K562 (cell line): ENCODE results near the gene RGS3. TPM values are rescaled to one million over a fixed set of nuclear protein-coding genes. Genes with fewer than 3 reads are reported as not detected.

Source experiments
- ATF7 ChIP-seq: fragments of 450-650 bp; IDR thresholded peaks from 2 replicates; pipeline ENCODE4 v1.7.1; 2014; ENCODE audit warnings: mild to moderate bottlenecking, moderate library complexity
- CTCF ChIP-seq, 3 experiments: IDR thresholded peaks in 2 of 3; conservative IDR thresholded peaks in 1 of 3; 2 replicates each; pipeline ENCODE4 v1.5.1; 2011 to 2012; ENCODE audit warnings: low read length in 3 of 3, mild to moderate bottlenecking in 3 of 3, control low read depth in 2 of 3, improper control_type of control experiment in 1 of 3, inconsistent platforms in 1 of 3, low read depth in 1 of 3, mixed read lengths in 1 of 3, moderate library complexity in 1 of 3; ENCODE audit not compliant: insufficient read depth in 2 of 3
- ESRRA ChIP-seq: fragments of 450-650 bp; IDR thresholded peaks from 2 replicates; pipeline ENCODE4 v1.6.1; 2014; ENCODE audit warnings: low read depth, mild to moderate bottlenecking, moderate library complexity, borderline replicate concordance
- HMBOX1 ChIP-seq: sonication (generic); IDR thresholded peaks from 2 replicates; pipeline ENCODE4 v1.6.1; 2016
- IRF1 ChIP-seq: sonication (generic); formaldehyde crosslinking; IDR thresholded peaks from 2 replicates; pipeline ENCODE4 v1.8.0; 2022; ENCODE audit warnings: missing genetic modification reagents, mild to moderate bottlenecking, borderline replicate concordance
- KAT7 ChIP-seq: sonication (generic); formaldehyde crosslinking; IDR thresholded peaks from 2 replicates; pipeline ENCODE4 v1.8.0; 2022; ENCODE audit warnings: missing genetic modification reagents, mild to moderate bottlenecking, borderline replicate concordance
- KLF6 ChIP-seq: fragments of 250-450 bp; sonication (Bioruptor Pico); IDR thresholded peaks from 2 replicates; pipeline ENCODE4 v1.4.0; 2020; ENCODE audit warnings: mild to moderate bottlenecking, moderate library complexity, borderline replicate concordance
- L3MBTL2 ChIP-seq: fragments of 450-650 bp; IDR thresholded peaks from 2 replicates; pipeline ENCODE4 v1.6.1; 2016; ENCODE audit warnings: mild to moderate bottlenecking, moderate library complexity
- MEIS2 ChIP-seq: fragments of 450-650 bp; IDR thresholded peaks from 2 replicates; pipeline ENCODE4 v1.6.1; 2014; ENCODE audit warnings: mild to moderate bottlenecking; ENCODE audit not compliant: partially characterized antibody
- NBN ChIP-seq: fragments of 450-650 bp; IDR thresholded peaks from 2 replicates; pipeline ENCODE4 v1.6.1; 2016; ENCODE audit warnings: low read depth, mild to moderate bottlenecking
- PBX2 ChIP-seq, 2 experiments: IDR thresholded peaks in 1 of 2; conservative IDR thresholded peaks in 1 of 2; 2 replicates each; pipeline ENCODE4 v1.6.1; 2016; ENCODE audit warnings: low read depth in 2 of 2, mild to moderate bottlenecking in 1 of 2, missing compliant biosample characterization in 1 of 2, missing genetic modification characterization in 1 of 2, moderate library complexity in 1 of 2
- RBFOX2 ChIP-seq: fragments of 200-400 bp; formaldehyde crosslinking; IDR thresholded peaks from 2 replicates; pipeline ENCODE4 v1.6.1; 2017; ENCODE audit warnings: low read depth, mild to moderate bottlenecking, low read length, moderate library complexity
- TEAD1 ChIP-seq, 2 experiments: fragments of 450-650 bp in 1 of 2; sonication (generic) in 1 of 2; formaldehyde crosslinking; IDR thresholded peaks; 2 replicates each; pipeline versions ENCODE4 v1.4.0 to v1.8.0; 2020 to 2022; ENCODE audit warnings: mild to moderate bottlenecking in 2 of 2, missing genetic modification reagents in 1 of 2
- USF1 ChIP-seq: sonication (generic); formaldehyde crosslinking; IDR thresholded peaks from 2 replicates; pipeline ENCODE4 v1.9.0; 2022; ENCODE audit warnings: mild to moderate bottlenecking, missing genetic modification reagents
- YBX1 ChIP-seq: fragments of 450-650 bp; IDR thresholded peaks from 2 replicates; pipeline ENCODE4 v1.7.1; 2016; ENCODE audit warnings: mild to moderate bottlenecking
- ZNF280B ChIP-seq: fragments of 250-450 bp; sonication (Bioruptor Pico); IDR thresholded peaks from 2 replicates; pipeline ENCODE4 v1.5.1; 2021; ENCODE audit warnings: mild to moderate bottlenecking
- polyA plus RNA-seq, 8 experiments: library from polyadenylated mRNA; depleted of rRNA in 4 of 8; stranded (reverse) in 5 of 8; unstranded in 3 of 8; fragments of >200 nt; fragmentation: Nextera tagmentation in 2 of 8; fragmentation: Illumina TruSeq in 1 of 8; extraction: Ambion mirVana in 2 of 8; extraction: Trizol in 1 of 8; gene quantifications; 2 replicates each; pipeline versions ENCODE4 v1.2.1 to v1.2.3, GENCODE V29; 2011 to 2014; ENCODE audit warnings: inconsistent platforms in 1 of 8, missing spikeins in 1 of 8
- total RNA-seq, 7 experiments: library from RNA; depleted of rRNA in 6 of 7; stranded (reverse); fragments of >200 nt in 6 of 7; fragmentation: Illumina TruSeq in 2 of 7; extraction: Trizol in 2 of 7; gene quantifications; 2 replicates each; pipeline versions ENCODE4 v1.2.1 to v1.2.3, GENCODE V29; 2011 to 2021; ENCODE audit warnings: low replicate concordance in 1 of 7

Gene RGS3
- total and polyA plus RNA-seq, 9 of the 15 experiments (the other 6 are each of a cell fraction or from before 2014, with no cell fraction given), result 0.08 to 2.9 (median 0.95) TPM

- TF ChIP-seq PBX2 (CRISPR knock-in tag; IDR thresholded peaks at IDR 0.05; ENCODE audit: low read depth), result no peak
- peak; percentile 46 for TF ChIP-seq PBX2 (tag; conservative IDR thresholded peaks at IDR 0.05; ENCODE audit: low read depth)
- 0 out of 4 replicates have a peak, but pooled peaks of 1 of the 2 experiments have one; percentile 25 for TF ChIP-seq TEAD1 (CRISPR knock-in tag; IDR thresholded peaks at IDR 0.05)
- no peak for TF ChIP-seq ZNF280B (CRISPR knock-in tag)
- no peak for TF ChIP-seq YBX1
- peak; percentile 27; the same call in 1 of the 2 replicates for TF ChIP-seq IRF1
- TF ChIP-seq KLF6 (CRISPR knock-in tag), result no peak
- TF ChIP-seq KAT7 (CRISPR knock-in tag), result no peak
- TF ChIP-seq NBN, result no peak
- TF ChIP-seq RBFOX2, result no peak
- 0 out of 6 replicates have a peak, but pooled peaks of 1 of the 3 experiments have one; percentile 2 for TF ChIP-seq CTCF (IDR thresholded peaks at IDR 0.05 in 2 of 3, conservative IDR thresholded peaks at IDR 0.05 in 1 of 3; ENCODE audit: insufficient read depth in 2 of 3, low read depth in 1 of 3, low read length in 3 of 3)
- peak; percentile 93 for TF ChIP-seq ESRRA
- peak; percentile 89 for TF ChIP-seq MEIS2
- TF ChIP-seq HMBOX1, result no peak
- TF ChIP-seq L3MBTL2, result peak; percentile 76
- TF ChIP-seq USF1 (CRISPR knock-in tag), result peak; percentile 49; the same call in 1 of the 2 replicates
- TF ChIP-seq ATF7, result no peak
Measured at GRCh38 chr9:113597390-113598241, 134.1 kb downstream of the RGS3 start (continued).
